ENCODE measurements around the gene CSF2RB. TPM values are rescaled to one million over a fixed set of nuclear protein-coding genes. Genes with fewer than 3 reads are reported as not detected.

Gene CSF2RB
- total and polyA plus RNA-seq, 12 donors: 0.81 to 20.8 (median 1.7) TPM

GRCh38 chr22:36918586-36919284 is 5.3 kb downstream of the CSF2RB start:
- Histone ChIP-seq H3K27me3 (peaks cover 0 to 16% (median 11%) of the 10 kb centered on the region in 7 donors), H3K4me1 (peaks cover 0 to 59% (median 0%) of the 10 kb centered on the region in 9 donors), H3K36me3 (peaks cover 0 to 23% (median 0%) of the 10 kb centered on the region in 9 donors), H3K27ac (no peak overlapping the region), H3K4me3 (no peak overlapping the region), H3K9me3 (peaks cover 0 to 8% (median 0%) of the 10 kb centered on the region in 11 donors)
- no peak for TF ChIP-seq CTCF (IDR thresholded peaks at IDR 0.05)
- DNase-seq: no peak
- no peak for ATAC-seq
- intact Hi-C loops (cut with DNase I): no loop called here
- WGBS, 2 donors: 49 to 72% methylated on average over 3 of the region's 3 CpGs

- H3K27ac ChIP-seq: peak overlapping the region in 1 of 10 donors; percentile 75
- 59 to 64% methylated on average over 15 of the region's 15 CpGs for WGBS, 2 donors
- H3K27me3 ChIP-seq: peaks cover 0 to 40% (median 23%) of the 10 kb centered on the region in 7 donors
- H3K36me3 ChIP-seq: peaks cover 0 to 49% (median 0%) of the 10 kb centered on the region in 9 donors
- H3K9me3 ChIP-seq: peaks cover 0 to 8% (median 0%) of the 10 kb centered on the region in 11 donors
- intact Hi-C loops (cut with DNase I): no loop called here
- H3K4me3 ChIP-seq: no peak overlapping the region
- peaks cover 0 to 42% (median 0%) of the 10 kb centered on the region in 9 donors for H3K4me1 ChIP-seq
- peak in 1 of 2 donors; percentile 29 for DNase-seq
- peak in 5 of 8 donors; percentile 31 to 68 (median 48) for ATAC-seq
- TF ChIP-seq CTCF (IDR thresholded peaks at IDR 0.05): no peak
These were observed 8.1 kb downstream of the CSF2RB start for GRCh38 chr22:36921309-36922104.

- TF ChIP-seq CTCF (IDR thresholded peaks at IDR 0.05): no peak
- ATAC-seq (peak in 5 of 8 donors; percentile 19 to 37 (median 28)), DNase-seq (no peak)
- Histone ChIP-seq H3K9me3 (peaks cover 0 to 8% (median 0%) of the 10 kb centered on the region in 11 donors), H3K4me3 (no peak overlapping the region), H3K4me1 (peaks cover 0 to 36% (median 0%) of the 10 kb centered on the region in 9 donors), H3K27me3 (peaks cover 0 to 43% (median 23%) of the 10 kb centered on the region in 7 donors), H3K36me3 (peaks cover 0 to 55% (median 0%) of the 10 kb centered on the region in 9 donors), H3K27ac (peak overlapping the region in 1 of 10 donors; percentile 75)
- WGBS, 2 donors: 23 to 34% methylated on average over 10 of the region's 10 CpGs
- intact Hi-C loops (cut with DNase I): no loop called here
These were observed 8.7 kb downstream of the CSF2RB start for GRCh38 chr22:36922105-36922608.

- peaks cover 0 to 61% (median 0%) of the 10 kb centered on the region in 9 donors for H3K36me3 ChIP-seq
- peaks cover 0 to 47% (median 23%) of the 10 kb centered on the region in 7 donors for H3K27me3 ChIP-seq
- 70 to 74% methylated on average over 7 of the region's 7 CpGs for WGBS, 2 donors
- H3K9me3 ChIP-seq: peaks cover 0 to 8% (median 0%) of the 10 kb centered on the region in 11 donors
- intact Hi-C loops (cut with DNase I): no loop called here
- DNase-seq (no peak), ATAC-seq (peak in 1 of 8 donors; percentile 33)
- H3K4me3 ChIP-seq: no peak overlapping the region
- no peak for TF ChIP-seq CTCF (IDR thresholded peaks at IDR 0.05)
- peak overlapping the region in 1 of 10 donors; percentile 75 for H3K27ac ChIP-seq
- peaks cover 0 to 33% (median 0%) of the 10 kb centered on the region in 9 donors for H3K4me1 ChIP-seq
These were observed 9.3 kb downstream of the CSF2RB start for GRCh38 chr22:36922711-36923110.
